ACC112 (cell line): ENCODE results near the gene KLHL10.
A peak's percentile ranks its signal among the peaks of the same experiment; 100 is the strongest.
"Not testable (repeated sequence)": the region's sequence is repeated elsewhere in the genome, so short reads cannot be mapped to it uniquely, and the experiment has no call there.

Experiments used
- H2AFZ ChIP-seq: fragments of 200-600 bp; sonication (generic); one replicate; pipeline ENCODE4 v1.6.0; 2017; ENCODE audit warnings: antibody characterized with exemption, low read length; ENCODE audit not compliant: unreplicated experiment
- H3K27ac ChIP-seq: fragments of 200-600 bp; sonication (generic); 2 replicates; pipeline ENCODE4 v1.5.1; 2014; ENCODE audit warnings: low read depth, mild to moderate bottlenecking, antibody characterized with exemption, low read length, moderate library complexity
- H3K27me3 ChIP-seq: fragments of 200-600 bp; sonication (generic); 2 replicates; pipeline ENCODE4 v1.6.1; 2014; ENCODE audit warnings: mild to moderate bottlenecking, antibody characterized with exemption, low read length, moderate library complexity, mixed read lengths; ENCODE audit not compliant: insufficient read depth
- H3K36me3 ChIP-seq: fragments of 200-600 bp; sonication (generic); 2 replicates; pipeline ENCODE4 v1.6.1; 2016; ENCODE audit warnings: mild to moderate bottlenecking, antibody characterized with exemption, low read length, moderate library complexity, mixed read lengths; ENCODE audit not compliant: insufficient read depth
- H3K4me1 ChIP-seq: fragments of 200-600 bp; sonication (generic); one replicate; pipeline ENCODE4 v1.6.1; 2016; ENCODE audit warnings: low read length, mixed read lengths; ENCODE audit not compliant: insufficient read depth, unreplicated experiment, control insufficient read depth
- H3K4me3 ChIP-seq: fragments of 200-600 bp; sonication (generic); 2 replicates; pipeline ENCODE4 v1.5.1; 2014; ENCODE audit warnings: mild to moderate bottlenecking, low read depth, low read length
- H3K79me2 ChIP-seq: fragments of 200-600 bp; sonication (generic); one replicate; pipeline ENCODE4 v1.6.0; 2016; ENCODE audit warnings: low read length; ENCODE audit not compliant: control insufficient read depth, unreplicated experiment, insufficient read depth

The KLHL10 gene

GRCh38 chr17:41835214-41835799 is 2.3 kb upstream of the KLHL10 start:
- Histone ChIP-seq H3K27me3 (no peaks in the 10 kb centered on the region), H3K4me1 (no peaks in the 10 kb centered on the region), H3K36me3 (no peaks in the 10 kb centered on the region), H3K27ac (no peak overlapping the region), H2AFZ (peak overlapping the region; percentile 85), H3K79me2 (no peaks in the 10 kb centered on the region), H3K4me3 (peak overlapping the region; percentile 91)

DNA sequence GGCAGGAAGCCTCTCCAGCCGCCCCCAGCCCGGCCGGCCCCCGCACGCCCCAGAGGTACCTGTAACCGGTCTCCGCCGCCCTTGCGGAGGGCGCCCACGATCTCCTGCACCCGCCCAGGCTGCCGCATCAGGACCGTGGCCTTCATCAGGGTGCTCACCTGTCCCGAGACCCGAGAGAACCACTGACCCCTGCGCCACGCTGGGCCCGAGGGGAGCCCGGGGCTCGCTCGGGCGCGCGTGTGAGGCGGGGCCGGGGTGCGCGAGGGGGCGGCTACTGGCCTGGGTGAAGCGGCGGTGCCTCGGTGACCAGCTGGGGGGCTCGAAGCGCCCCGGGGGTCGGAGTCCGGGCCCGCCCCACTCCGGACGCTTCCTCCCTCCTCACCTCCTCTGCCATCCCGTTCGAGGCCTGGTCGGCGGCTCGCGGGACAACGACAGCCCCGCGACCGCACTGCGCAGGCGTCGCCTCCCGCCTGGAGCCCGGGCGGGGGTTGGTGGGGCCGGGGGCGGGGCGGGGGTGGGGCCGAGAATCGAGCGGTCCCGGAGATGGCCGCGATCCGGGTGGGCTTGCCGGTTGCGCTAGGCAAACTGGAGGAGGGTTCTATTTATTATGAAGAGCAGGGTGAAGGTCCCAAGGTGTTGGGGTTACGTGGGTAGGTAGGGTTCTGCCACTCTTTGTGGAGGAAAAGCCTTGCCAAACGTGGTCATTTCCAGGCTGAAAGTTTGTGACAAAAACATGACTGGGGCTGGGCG is 1.6 kb upstream of the KLHL10 start, which contains the start of gene NT5C3B:
TSS of gene NT5C3B (minus strand) at position 433 of the 750 bp plus-strand sequence. CDS start at position 394, 39 bp downstream.
- H3K27me3 ChIP-seq, result no peaks in the 10 kb centered on the region
- H3K79me2 ChIP-seq, result no peaks in the 10 kb centered on the region
- H3K4me1 ChIP-seq, result no peaks in the 10 kb centered on the region
- H3K36me3 ChIP-seq, result no peaks in the 10 kb centered on the region
- no peak within 1 kb of the TSS for H3K27ac ChIP-seq
- H3K4me3 ChIP-seq, result peak within 1 kb of the TSS; percentile 91
- peak within 1 kb of the TSS; percentile 85 for H2AFZ ChIP-seq

- Histone ChIP-seq H3K36me3 (no peaks in the 10 kb centered on the region), H3K27me3 (no peaks in the 10 kb centered on the region), H3K79me2 (no peaks in the 10 kb centered on the region), H3K4me1 (no peaks in the 10 kb centered on the region), H3K4me3 (peak overlapping the region; percentile 91), H2AFZ (peak overlapping the region; percentile 68), H3K27ac (no peak overlapping the region)
These were observed 952 bp upstream of the KLHL10 start for GRCh38 chr17:41836550-41837196.

DNA sequence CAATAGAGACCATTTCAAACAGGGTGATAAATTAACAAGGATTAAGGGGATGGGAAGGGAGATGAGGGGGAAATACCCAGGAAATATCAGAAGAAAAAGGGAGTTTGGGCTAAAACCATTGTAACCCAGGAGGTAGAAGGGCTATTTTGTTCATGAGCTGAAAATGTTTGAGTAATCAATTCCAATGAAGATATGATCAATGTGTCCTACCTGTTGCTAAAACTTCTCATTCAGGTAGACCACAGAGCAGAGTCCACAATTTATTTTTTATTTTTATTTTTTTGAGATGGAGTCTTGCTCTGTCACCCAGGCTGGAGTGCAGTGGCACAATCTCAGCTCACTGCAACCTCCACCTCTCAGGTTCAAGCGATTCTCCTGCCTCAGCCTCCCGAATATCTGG is 1.8 kb downstream of the KLHL10 start:
- not testable (repeated sequence) for H3K4me3 ChIP-seq, H3K36me3 ChIP-seq, H3K27ac ChIP-seq, H3K4me1 ChIP-seq, H3K27me3 ChIP-seq, H2AFZ ChIP-seq, H3K79me2 ChIP-seq

DNA sequence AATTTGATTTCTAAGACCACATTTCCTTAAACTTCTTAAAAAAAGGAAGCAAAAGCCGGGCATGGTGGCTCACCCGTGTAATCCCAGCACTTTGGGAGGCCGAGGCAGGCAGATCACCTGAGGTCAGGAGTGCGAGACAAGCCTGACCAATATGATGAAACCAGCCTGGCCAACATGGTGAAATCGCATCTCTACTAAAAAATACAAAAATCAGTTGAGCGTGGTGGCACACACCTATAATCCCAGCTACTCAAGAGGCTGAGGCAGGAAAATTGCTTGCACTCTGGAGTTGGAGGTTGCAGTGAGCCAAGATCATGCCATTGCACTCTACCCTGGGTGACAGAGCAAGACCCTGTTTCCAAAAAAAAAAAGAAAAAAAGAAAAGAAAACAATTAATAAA is 3.2 kb downstream of the KLHL10 start:
- not testable (repeated sequence) for H3K4me3 ChIP-seq, H3K27ac ChIP-seq, H3K4me1 ChIP-seq, H3K36me3 ChIP-seq, H3K27me3 ChIP-seq, H2AFZ ChIP-seq, H3K79me2 ChIP-seq

DNA sequence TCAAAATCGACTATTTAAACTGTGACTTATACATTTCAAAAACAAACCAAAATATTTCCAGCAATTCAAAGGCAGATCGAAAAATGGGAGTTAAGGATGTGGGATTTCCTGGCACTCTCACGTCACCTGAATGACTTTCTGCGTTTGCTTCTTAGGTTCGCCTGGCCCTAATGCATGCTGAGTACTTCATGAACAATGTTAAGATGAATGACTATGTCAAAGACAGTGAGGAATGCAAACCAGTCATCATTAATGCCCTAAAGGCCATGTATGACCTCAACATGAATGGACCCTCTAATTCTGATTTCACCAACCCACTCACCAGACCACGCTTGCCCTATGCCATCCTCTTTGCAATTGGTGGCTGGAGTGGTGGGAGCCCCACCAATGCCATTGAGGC is 7.3 kb downstream of the KLHL10 start:
- H3K27me3 ChIP-seq, result no peaks in the 10 kb centered on the region
- no peak overlapping the region for H3K4me3 ChIP-seq
- no peak overlapping the region for H3K27ac ChIP-seq
- H3K79me2 ChIP-seq, result peaks cover 5% of the 10 kb centered on the region
- H3K4me1 ChIP-seq, result peaks cover 19% of the 10 kb centered on the region
- H2AFZ ChIP-seq, result no peak overlapping the region
- H3K36me3 ChIP-seq, result no peaks in the 10 kb centered on the region

GRCh38 chr17:41848788-41849187 is 11.2 kb downstream of the KLHL10 start:
- Histone ChIP-seq H3K79me2 (peaks cover 15% of the 10 kb centered on the region), H3K27ac (no peak overlapping the region)

GRCh38 chr17:41849251-41849990 is 11.8 kb downstream of the KLHL10 start:
- Histone ChIP-seq H3K79me2 (peaks cover 15% of the 10 kb centered on the region), H3K36me3 (no peaks in the 10 kb centered on the region; the same call in 1 of the 2 replicates)

More at GRCh38 chr17:41848788-41849187, 11.2 kb downstream of the KLHL10 start:
- no peak overlapping the region for H2AFZ ChIP-seq
- no peaks in the 10 kb centered on the region; the same call in 1 of the 2 replicates for H3K36me3 ChIP-seq
- no peak overlapping the region for H3K4me3 ChIP-seq
- H3K27me3 ChIP-seq, result no peaks in the 10 kb centered on the region
- peaks cover 21% of the 10 kb centered on the region for H3K4me1 ChIP-seq

GRCh38 chr17:41851382-41851781 is 13.8 kb downstream of the KLHL10 start:
- H3K36me3 ChIP-seq, H2AFZ ChIP-seq, H3K27me3 ChIP-seq, H3K27ac ChIP-seq, H3K4me3 ChIP-seq: not testable (repeated sequence)
- peaks cover 21% of the 10 kb centered on the region for H3K4me1 ChIP-seq
- H3K79me2 ChIP-seq, result peaks cover 15% of the 10 kb centered on the region

More at GRCh38 chr17:41849251-41849990, 11.8 kb downstream of the KLHL10 start:
- Histone ChIP-seq H3K27ac (no peak overlapping the region), H3K27me3 (no peaks in the 10 kb centered on the region), H3K4me3 (no peak overlapping the region), H3K4me1 (peaks cover 21% of the 10 kb centered on the region), H2AFZ (no peak overlapping the region)

DNA sequence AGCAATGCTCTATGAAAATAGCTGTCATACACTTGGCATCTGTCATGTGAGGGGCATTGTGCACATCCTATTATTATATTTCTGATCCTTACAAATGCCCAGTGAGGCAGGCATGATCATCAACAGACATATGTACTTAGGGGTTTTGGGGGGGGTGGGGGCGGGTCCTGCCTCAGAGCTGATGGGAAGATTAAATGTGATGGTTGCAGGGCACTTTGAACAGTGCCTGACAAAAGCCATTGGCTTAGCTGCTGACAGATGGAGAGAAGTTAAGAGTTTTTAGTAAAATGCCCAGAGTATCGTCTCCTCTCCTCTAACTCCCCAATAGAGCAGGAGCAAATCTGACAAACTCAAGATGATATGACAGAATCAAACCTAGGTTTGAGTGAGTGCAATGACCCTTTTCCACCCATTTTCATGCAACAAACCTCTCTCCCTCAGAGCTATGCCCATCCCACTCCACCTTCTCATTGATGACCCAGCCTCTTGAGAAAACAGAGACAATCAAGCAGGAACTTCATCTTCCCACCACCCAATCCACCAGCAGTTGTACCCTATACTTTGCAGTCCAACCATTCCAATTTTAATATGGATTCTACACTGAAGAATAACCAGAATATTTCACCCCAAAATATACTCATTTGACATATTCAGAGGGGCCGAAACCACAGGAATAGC is 22.8 kb downstream of the KLHL10 start:
- Histone ChIP-seq H3K4me3 (no peak overlapping the region), H2AFZ (no peak overlapping the region), H3K4me1 (peaks cover 14% of the 10 kb centered on the region), H3K27ac (no peak overlapping the region), H3K27me3 (no peaks in the 10 kb centered on the region), H3K36me3 (no peaks in the 10 kb centered on the region), H3K79me2 (peaks cover 55% of the 10 kb centered on the region)
